Measurements from ENCODE around the gene DEAF1. TPM values are rescaled to one million over a fixed set of nuclear protein-coding genes. Genes with fewer than 3 reads are reported as not detected.
"Not testable (repeated sequence)": the region's sequence is repeated elsewhere in the genome, so short reads cannot be mapped to it uniquely, and the experiment has no call there.

DEAF1 gene
- total RNA-seq, 1 experiment from 2014 or later: 46.8 TPM

GRCh38 chr11:737366-737765 lies 42.3 kb upstream of the DEAF1 start:
- POLR2A ChIA-PET: interaction anchor here (2.4 kb wide), 1 partner anchor 26 kb away, joined by 10 read pairs; no protein-coding TSS in a partner anchor
- Mint-ChIP-seq H3K27me3 (ENCODE audit: insufficient read depth, unreplicated experiment) (no peaks in the 10 kb centered on the region), H3K9me3 (ENCODE audit: unreplicated experiment) (no peaks in the 10 kb centered on the region), H3K36me3 (ENCODE audit: insufficient read depth, unreplicated experiment) (no peaks in the 10 kb centered on the region), H3K27ac (ENCODE audit: low read depth, unreplicated experiment) (no peak overlapping the region), H3K4me1 (ENCODE audit: insufficient read depth, unreplicated experiment) (no peaks in the 10 kb centered on the region), H3K4me3 (ENCODE audit: unreplicated experiment) (no peak overlapping the region)
- intact Hi-C loops (cut with micrococcal nuclease): no loop called here
- CTCF ChIA-PET: interaction anchor here (1.0 to 1.2 kb wide), 2 partner anchors 11 kb away, joined by 3 to 4 read pairs; no protein-coding TSS in a partner anchor
- TF ChIP-seq, protein P1, sequence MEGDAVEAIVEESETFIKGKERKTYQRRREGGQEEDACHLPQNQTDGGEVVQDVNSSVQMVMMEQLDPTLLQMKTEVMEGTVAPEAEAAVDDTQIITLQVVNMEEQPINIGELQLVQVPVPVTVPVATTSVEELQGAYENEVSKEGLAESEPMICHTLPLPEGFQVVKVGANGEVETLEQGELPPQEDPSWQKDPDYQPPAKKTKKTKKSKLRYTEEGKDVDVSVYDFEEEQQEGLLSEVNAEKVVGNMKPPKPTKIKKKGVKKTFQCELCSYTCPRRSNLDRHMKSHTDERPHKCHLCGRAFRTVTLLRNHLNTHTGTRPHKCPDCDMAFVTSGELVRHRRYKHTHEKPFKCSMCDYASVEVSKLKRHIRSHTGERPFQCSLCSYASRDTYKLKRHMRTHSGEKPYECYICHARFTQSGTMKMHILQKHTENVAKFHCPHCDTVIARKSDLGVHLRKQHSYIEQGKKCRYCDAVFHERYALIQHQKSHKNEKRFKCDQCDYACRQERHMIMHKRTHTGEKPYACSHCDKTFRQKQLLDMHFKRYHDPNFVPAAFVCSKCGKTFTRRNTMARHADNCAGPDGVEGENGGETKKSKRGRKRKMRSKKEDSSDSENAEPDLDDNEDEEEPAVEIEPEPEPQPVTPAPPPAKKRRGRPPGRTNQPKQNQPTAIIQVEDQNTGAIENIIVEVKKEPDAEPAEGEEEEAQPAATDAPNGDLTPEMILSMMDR (IDR thresholded peaks at IDR 0.05; ENCODE audit: unreplicated experiment): no peak
- no TSS peak for BruUV-seq (replicated peaks)
- DNase-seq (ENCODE audit: unreplicated experiment): no peak

GRCh38 chr11:734541-734940 lies 39.5 kb upstream of the DEAF1 start:
- BruUV-seq (replicated peaks); H3K27ac Mint-ChIP-seq (ENCODE audit: low read depth, unreplicated experiment); H3K36me3 Mint-ChIP-seq (ENCODE audit: insufficient read depth, unreplicated experiment); CTCF ChIA-PET; H3K9me3 Mint-ChIP-seq (ENCODE audit: unreplicated experiment); intact Hi-C loops (cut with micrococcal nuclease); POLR2A ChIA-PET; H3K4me1 Mint-ChIP-seq (ENCODE audit: insufficient read depth, unreplicated experiment); H3K27me3 Mint-ChIP-seq (ENCODE audit: insufficient read depth, unreplicated experiment); H3K4me3 Mint-ChIP-seq (ENCODE audit: unreplicated experiment); DNase-seq (ENCODE audit: unreplicated experiment): not testable (repeated sequence)

DNA sequence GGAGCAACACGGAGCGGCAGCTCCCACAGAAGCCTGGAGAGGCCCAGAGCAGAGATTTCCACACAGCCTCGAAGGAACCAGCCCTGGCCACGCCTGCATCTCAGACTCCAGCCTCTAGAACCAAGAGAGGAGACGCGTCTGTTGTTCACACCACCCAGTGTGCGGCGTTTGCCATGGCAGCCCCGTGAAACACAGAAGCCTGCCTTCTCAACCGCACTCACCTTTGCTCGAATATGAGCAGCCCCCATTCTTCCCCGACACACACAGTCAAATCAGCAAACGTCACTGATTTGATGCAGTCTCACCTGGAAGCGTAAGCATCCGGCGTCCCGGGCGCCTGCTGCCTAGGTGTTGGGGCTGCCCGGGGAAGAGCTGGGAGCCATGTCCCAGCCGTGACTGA lies 38.0 kb upstream of the DEAF1 start:
- BruUV-seq (replicated peaks): no TSS peak
- no peaks in the 10 kb centered on the region for H3K27me3 Mint-ChIP-seq (ENCODE audit: insufficient read depth, unreplicated experiment)
- H3K4me1 Mint-ChIP-seq (ENCODE audit: insufficient read depth, unreplicated experiment): peaks cover 5% of the 10 kb centered on the region
- H3K36me3 Mint-ChIP-seq (ENCODE audit: insufficient read depth, unreplicated experiment): peaks cover 8% of the 10 kb centered on the region
- ChIA-PET POLR2A (interaction anchor here (1.1 to 1.5 kb wide), 2 partner anchors 15 to 85 kb away, joined by 4 read pairs; partner anchors contain the start of gene TALDO1), CTCF (interaction anchor here (0.6 to 1.2 kb wide), 4 partner anchors 9 to 318 kb away, joined by 3 read pairs; no protein-coding TSS in a partner anchor)
- H3K9me3 Mint-ChIP-seq (ENCODE audit: unreplicated experiment): no peaks in the 10 kb centered on the region
- H3K27ac Mint-ChIP-seq (ENCODE audit: low read depth, unreplicated experiment): no peak overlapping the region
- TF ChIP-seq, protein P1 (IDR thresholded peaks at IDR 0.05; ENCODE audit: unreplicated experiment): no peak
- intact Hi-C loops (cut with micrococcal nuclease): no loop called here
- DNase-seq (ENCODE audit: unreplicated experiment): no peak
- H3K4me3 Mint-ChIP-seq (ENCODE audit: unreplicated experiment): no peak overlapping the region

GRCh38 chr11:729492-730074 lies 34.6 kb upstream of the DEAF1 start:
- TF ChIP-seq, protein P1 (IDR thresholded peaks at IDR 0.05; ENCODE audit: unreplicated experiment): no peak
- H3K4me3 Mint-ChIP-seq (ENCODE audit: unreplicated experiment): no peak overlapping the region
- H3K27me3 Mint-ChIP-seq (ENCODE audit: insufficient read depth, unreplicated experiment): no peaks in the 10 kb centered on the region
- H3K4me1 Mint-ChIP-seq (ENCODE audit: insufficient read depth, unreplicated experiment): peaks cover 12% of the 10 kb centered on the region
- POLR2A ChIA-PET: interaction anchor here (1.4 to 7.1 kb wide), 6 partner anchors 15 to 46 kb away, joined by 4 to 96 read pairs (median 24); partner anchors contain the start of genes DEAF1, EPS8L2, TALDO1 and TMEM80
- intact Hi-C loops (cut with micrococcal nuclease): loop anchor here (2.0 to 10.0 kb wide), 3 partner anchors 17 to 165 kb away; partner anchors contain the start of genes LMNTD2, RASSF7 and TALDO1
- CTCF ChIA-PET: interaction anchor here (1.1 to 1.8 kb wide), 2 partner anchors 17 to 35 kb away, joined by 7 to 10 read pairs; partner anchors contain the start of gene TALDO1
- H3K27ac Mint-ChIP-seq (ENCODE audit: low read depth, unreplicated experiment): no peak overlapping the region
- no peaks in the 10 kb centered on the region for H3K9me3 Mint-ChIP-seq (ENCODE audit: unreplicated experiment)
- DNase-seq (ENCODE audit: unreplicated experiment): no peak
- no TSS peak for BruUV-seq (replicated peaks)
- H3K36me3 Mint-ChIP-seq (ENCODE audit: insufficient read depth, unreplicated experiment): peaks cover 23% of the 10 kb centered on the region
